Activated naive CD4-positive, alpha-beta T cell treated with anti-CD3 and anti-CD28 coated beads, Interleukin-2, amount 50 U/mL, for 16 hours (primary cell): ENCODE data around the gene TMPRSS9.

Source experiments
- DNase-seq: peaks from one replicate; pipeline ENCODE4 v3.0.0-alpha.2; 2020

The TMPRSS9 gene

DNA sequence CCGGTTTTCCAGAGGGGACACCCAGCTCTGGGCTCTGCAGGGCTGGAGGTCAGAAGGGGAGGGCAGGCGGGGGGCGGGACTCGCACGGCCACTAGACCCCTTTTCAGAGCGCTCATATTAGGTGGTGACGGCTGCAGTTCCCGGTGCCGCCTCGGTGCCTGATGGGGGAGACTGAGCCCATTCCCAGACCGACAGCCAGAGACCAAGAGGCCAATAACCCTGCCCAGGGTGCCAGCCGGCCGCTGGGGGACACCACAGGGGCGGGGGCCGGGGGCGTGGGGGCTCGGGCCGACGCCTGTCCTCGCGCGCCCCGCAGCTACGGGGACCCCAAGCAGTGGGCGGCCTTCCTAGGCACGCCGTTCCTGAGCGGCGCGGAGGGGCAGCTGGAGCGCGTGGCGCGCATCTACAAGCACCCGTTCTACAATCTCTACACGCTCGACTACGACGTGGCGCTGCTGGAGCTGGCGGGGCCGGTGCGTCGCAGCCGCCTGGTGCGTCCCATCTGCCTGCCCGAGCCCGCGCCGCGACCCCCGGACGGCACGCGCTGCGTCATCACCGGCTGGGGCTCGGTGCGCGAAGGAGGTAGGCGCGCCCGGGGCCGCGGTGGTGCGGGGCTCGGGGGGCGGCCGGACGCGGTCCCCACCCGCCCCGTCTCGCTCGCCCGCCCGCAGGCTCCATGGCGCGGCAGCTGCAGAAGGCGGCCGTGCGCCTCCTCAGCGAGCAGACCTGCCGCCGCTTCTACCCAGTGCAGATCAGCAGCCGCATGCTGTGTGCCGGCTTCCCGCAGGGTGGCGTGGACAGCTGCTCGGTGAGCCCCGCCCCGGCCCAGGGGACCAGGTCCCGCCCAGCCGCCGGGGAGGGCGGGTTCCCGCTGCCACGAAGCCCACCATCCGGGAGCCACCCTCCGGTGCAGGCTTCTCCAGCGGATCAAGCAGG is 64.9 kb downstream of the TMPRSS9 start:
- DNase-seq: no peak

DNA sequence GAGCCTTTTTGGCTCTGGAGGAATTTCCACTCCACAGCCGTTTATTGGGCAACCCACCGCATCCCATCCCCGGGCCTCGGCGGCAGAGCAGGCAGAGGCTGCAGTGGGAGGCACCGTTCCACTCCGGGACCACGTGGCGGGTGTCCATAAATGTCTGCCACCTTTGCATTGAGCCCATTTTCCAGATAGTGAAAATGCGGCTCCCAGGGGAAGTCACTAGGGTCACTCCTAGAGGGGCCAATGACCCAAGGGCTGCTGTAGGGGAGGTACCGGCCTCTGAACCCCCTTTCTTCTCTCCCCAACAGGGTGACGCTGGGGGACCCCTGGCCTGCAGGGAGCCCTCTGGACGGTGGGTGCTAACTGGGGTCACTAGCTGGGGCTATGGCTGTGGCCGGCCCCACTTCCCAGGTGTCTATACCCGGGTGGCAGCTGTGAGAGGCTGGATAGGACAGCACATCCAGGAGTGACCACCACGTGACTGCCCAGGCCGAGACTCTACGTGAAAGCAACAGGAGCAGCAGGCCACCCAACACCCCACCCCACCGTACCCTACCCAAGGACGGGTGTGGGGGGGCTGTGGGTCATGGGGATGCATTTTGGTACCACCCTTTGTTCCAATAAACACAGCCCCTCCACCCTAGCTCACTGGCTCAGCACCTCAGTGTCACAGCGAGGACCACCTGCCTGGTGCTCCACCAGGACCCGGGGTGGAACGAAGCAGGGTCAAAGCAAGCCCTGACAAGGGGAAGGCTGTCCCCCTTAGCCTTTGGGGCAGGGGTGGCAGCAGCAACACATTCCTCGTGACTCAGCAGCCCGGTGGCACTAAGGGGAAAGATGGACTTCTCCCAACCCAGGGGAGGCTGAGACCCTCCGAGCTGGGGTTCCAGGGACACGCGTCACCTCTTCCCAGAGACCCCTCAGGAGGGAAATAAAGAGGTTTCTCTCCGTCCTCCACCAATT is 65.8 kb downstream of the TMPRSS9 start:
- DNase-seq: no peak

DNA sequence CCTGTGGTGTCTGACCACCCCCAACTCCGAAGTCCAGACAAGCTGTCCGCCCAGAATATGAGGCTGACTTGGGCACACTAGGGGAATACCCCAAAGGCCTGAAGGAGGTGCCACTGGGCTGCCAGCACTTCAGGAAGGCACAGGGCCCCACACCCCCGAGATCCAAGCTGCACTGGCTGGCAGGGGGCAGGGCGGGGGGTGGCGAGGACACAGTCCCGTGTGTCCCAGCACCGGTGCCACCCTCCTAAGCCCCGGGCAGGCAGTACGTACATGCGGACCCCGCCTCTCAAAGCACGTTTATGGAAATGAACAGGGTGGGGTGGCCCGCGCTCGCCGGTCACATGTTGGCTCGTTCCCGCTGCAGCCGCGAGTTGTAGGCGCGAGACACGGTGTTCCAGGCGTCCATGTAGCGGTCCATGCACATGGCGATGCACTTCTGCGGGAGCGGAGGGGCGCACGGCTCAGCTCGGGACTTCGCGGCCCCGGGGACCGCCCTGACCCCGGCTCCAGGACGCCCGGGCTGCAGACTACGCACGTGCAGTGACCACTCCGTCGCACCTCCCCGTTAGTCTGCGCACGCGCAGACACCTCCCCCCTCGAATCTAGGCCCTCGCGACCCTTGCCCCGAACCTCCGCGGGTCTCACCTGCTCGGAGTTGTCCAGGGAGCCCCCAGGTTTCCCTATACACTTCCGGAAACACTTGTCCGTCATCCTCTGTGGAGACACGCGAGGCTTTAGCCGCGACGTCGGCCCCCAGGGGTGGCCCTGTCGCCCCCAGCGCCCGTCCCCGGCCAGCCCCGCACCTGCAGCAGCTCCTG is 66.8 kb downstream of the TMPRSS9 start:
- DNase-seq: peak; percentile 56

DNA sequence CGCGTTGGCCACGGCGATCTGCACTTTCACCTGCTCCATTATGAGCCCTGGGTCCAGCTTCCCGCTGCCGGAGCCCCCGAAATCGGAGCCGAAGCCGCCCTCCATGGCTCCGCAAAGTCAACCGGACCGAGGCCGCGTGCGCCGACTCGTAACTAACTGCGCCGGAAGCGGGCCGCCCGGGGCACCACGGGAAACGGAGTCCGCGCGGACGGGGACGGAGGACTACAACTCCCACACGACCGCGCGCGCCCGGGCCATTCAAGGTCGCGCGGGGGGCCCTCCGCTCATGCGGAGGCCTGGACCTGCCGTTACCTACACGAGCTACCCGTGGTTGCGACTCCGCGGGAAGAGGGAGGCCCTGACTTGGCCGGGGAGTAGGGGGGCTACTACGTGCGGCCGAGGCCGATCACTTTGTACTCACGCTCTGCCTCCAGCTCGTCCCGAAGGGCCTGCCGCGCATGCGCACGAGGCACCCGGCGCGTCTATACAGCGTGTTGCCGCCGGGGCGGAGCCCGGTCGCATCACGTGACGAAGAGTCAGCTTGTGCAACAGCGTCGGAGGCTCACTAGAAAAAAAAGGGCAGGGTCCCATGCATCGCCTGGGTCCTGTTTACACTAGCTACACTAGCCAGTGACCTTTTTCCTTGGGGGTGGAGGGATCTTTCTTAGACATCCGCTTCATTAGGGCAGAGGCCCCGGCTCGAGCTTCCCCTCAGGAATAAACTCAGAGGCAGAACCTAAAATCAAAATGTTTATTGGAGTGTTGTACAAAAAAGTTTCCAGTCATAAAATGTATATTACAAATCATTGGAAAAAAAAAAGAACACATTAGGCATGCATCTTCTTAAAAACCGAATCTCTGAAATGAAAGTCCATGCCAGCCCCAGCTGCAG is 67.6 kb downstream of the TMPRSS9 start, which contains the start of gene TIMM13:
TIMM13 (minus strand) TSS at position 158 of the 892 bp plus-strand sequence; CDS start at position 105, 53 bp downstream.
- peak; percentile 97 for DNase-seq

DNA sequence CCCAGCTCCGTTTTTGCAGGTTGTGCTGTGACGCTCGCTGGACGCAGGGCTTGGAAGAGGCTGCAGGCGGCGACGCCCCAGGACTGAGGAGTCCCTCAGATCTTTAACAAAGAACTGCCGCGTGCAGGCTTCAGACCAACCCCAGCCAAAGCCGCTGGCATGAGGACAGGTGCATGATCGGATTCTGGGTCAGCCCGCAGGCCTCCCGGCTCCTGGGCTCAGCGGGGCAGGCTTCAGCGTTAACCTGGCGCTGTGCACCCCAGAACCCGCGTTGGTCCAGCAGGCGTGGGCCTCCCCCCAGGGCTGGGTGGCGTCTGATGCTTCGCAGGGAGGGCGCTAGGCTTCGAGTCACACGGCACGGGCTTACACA is 68.2 kb downstream of the TMPRSS9 start:
- no peak for DNase-seq

DNA sequence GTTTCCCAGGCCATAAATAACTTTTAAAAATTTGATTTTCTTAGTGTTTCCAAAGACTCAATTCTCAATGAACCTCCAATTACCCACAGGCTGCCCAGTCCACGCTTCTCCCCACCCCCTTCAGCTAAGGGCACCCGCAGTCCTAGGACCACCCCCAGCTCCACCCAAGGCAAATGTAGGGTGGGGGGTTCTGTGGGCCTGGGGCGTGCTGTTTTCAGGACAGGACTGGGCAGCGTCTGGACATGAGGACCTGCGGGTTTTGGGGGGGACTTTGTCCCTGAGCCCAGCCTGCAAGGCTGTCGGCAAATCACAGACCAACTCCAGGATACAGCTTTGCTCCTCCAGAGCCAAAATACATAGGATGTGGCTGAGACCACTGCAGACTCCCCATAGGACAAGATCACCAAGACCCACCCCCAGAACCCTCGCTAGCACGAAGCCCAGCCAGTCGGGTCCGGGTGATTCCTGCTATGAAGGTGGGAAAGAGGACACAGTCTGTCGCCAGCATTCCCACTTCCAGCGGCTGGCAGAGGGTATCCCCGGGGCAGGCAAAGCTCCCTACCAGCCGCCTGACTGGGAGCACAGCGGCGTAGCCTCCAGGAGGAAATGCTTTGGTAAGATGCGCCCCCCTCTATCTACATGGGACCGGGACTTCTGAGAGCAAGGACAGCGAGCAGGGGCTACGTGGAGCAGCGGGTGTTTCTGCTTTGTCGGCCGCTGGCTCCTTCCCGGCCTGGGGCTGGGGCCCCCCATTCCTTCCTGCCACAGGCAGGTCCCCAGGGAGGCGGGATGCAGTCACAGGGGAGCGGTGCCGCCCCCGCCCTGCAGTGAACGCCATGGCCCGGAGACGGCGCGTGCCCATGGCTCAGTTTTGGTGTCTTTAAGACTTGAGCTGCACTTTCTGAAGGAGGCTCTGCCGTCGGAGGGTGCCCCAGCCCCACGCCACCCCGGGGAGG is 69.0 kb downstream of the TMPRSS9 start:
- DNase-seq: no peak

DNA sequence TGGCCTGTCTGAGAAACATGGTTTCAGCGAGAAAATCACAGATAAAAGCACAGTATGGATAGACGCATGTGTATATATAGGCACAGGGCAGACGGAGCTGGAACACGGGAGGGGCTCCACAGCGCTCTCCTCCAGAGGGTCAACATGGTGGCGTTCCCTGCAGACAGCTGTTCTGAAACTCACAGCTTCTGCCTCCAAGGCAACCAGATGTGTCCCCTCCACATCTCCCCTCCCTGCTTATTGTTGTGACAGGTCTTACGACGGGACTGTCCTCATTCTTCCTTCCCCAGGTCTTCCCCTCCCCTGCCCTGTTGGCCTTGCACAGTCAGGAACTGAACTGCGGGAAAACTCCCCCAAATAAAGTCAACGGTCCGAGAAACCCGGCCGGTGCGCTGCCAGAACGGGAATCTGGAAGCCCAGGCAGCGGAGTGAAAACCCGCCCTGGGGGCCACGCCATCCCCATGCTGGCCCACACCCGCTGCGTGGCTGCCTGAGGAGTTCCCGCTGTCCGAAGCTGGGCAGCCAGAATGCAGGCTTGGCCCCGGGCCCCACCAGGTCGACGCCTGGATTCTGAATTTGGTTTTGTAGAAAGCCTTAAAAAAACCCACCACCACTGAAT is 70.0 kb downstream of the TMPRSS9 start:
- no peak for DNase-seq

DNA sequence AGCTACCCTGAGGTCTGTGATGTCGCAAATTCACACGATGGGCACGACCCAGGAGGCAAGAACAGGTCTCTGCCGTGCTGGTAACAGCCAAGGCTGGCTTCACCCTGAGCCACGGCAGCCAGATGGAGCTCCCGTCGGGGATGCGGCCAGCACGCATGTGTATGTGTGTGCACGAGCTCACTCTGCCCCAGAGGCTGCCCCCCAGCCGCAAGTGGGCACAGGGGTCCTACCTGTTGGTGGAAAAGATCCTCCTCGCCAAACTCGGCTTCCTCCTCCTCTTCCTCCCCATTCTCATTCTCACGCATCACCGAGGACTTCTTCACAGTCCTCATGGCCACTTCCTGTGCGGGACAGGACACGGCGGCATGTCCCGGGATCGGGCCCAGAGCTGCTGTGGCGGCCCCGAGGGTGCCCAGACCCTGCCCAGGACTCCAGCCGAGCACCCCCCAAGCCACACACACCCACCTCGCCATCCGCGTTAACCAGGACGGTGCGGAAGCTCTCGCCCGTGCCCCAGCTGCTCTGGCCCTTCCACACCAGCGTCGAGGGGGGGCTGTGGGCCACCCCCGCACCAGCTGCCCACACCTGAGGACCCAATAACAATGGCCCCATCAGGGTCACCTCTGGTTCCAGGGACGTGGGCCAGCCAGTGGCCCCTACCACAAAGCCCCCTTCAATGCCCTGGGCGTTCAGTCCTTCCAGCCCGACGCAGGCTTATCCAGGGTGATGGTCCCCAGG is 71.4 kb downstream of the TMPRSS9 start:
- no peak for DNase-seq

DNA sequence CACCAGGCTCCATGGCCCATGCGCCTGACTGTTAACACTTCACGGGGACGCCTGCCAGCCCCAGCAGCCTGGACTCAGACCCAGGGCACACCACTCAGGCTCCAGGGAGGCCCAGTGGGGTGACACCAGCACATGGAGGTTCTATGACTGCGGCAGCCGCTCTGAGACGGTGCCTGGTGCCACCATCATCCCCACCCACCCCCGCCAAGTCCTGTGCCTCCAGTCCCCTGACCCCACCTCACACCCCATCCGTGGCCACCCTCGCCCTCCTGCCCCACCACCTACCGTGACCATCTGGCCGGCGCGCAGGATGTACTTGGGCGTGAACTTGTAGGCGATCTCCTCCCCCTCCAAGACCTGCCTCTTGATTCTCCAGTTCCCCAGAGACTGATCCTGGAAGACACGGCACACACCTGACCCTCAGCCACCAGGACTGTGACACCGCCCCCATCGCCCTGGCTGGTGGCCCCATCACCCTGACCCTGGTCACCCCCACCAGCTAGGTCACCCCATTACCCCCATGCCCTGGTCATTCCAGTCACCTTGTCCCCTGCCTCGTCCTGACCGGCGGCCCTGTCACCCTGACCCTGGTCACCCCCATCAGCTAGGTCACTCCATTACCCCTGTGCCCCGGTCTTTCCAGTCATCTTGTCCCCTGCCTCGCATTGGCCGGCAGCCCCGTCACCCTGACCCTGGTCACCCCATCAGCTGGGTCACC is 72.2 kb downstream of the TMPRSS9 start:
- DNase-seq: no peak

DNA sequence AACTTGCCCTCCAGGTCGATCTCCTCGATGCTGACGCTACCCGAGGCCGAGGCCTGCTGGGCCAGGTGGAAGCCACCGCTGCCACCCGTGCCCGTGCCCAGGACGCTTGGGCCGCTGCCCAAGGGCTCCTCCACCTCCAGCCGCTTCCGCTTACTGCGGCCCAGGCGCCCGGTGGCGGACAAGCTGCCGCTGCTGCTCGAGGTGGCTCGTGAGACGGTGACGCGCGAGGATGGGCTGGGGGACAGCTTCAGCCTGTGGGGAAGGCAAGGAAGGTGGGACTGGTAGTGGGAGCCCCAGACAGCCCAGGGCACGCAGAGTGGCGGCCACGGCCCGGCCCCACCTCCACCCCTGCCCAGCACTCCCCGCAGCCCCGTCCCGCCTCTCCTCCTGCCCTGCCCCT is 73.8 kb downstream of the TMPRSS9 start:
- no peak for DNase-seq

DNA sequence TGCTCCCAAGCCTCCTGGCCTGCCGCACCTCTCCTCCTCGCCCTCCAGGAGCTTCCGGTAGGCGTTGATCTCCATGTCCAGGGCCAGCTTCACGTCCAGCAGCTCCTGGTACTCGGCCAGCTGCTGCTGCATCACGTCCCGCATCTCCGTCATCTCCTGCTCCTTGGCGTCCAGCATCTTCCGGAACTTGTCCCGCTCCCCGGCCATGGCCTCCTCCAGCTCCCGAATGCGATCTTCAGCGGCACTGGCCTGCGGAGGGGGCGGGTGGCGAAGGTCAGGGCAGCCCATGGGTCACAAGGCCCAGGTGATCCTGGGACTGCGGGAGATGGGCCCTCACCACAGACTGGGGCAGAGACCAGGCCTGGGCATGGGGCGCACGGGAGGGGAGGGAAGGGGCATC is 74.2 kb downstream of the TMPRSS9 start:
- DNase-seq: no peak

DNA sequence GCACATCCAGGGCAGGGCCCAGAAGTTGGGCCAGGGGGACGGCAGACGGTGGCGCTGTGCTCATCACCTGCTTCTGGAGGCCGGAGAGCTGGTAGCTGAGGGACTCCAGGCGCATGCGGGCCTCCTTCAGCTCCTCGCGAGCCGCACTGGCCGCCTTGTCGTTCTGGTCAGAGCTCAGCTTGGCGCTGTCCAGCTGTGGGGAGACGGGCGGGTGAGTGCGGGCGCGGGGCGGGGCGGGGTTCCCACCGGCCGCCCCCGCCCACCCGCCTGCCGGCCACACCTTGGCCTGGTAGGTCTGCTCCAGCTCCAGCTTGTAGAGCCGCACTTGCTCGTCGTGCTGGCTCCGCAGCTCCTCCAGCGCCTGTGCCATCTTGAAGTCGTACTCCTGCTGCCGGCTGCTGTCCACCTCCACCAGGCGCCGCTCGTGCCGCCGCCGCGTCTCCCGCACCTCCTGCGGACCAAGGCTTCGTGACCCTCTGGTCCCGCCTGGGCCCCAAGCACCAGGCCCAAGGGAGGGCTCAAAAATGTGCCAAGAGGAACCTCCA is 74.7 kb downstream of the TMPRSS9 start:
- no peak for DNase-seq

DNA sequence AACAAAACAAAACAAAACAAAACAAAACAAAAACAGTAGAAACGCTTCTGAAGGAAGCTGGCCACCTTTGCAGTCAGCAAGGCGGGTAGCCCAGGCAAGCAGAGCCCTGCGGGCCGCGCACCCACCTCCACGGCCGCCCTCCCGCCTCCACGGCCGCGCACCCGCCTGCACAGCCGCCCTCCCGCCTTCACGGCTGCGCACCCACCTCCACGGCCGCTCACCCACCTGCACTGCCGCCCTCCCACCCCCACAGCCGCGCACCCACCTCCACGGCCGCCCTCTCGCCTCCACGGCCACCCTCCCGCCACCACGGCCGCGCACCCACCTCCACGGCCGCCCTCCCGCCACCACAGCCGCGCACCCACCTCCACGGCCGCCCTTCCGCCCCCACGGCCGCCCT is 76.3 kb downstream of the TMPRSS9 start:
- DNase-seq: no peak

DNA sequence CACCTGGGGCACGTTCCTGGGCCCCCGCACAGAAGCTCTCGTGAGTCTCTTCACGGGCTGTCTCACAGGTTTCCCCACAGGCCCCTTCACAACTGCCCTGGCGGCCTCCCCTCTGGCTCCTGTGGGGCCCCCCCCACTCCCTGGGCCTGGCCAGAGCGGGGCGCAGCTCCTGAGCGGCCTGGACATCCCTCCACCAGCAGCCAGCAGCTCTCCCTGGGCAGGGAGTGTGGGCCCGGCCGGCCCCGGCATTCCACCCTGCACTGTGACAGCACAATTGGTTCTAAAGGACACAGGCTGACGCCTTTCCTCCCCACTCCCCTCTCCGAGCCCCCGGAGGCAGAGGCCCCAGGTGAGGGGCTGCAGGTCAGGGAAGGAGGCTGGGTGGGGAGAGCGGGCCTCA is 76.9 kb downstream of the TMPRSS9 start:
- DNase-seq: no peak

DNA sequence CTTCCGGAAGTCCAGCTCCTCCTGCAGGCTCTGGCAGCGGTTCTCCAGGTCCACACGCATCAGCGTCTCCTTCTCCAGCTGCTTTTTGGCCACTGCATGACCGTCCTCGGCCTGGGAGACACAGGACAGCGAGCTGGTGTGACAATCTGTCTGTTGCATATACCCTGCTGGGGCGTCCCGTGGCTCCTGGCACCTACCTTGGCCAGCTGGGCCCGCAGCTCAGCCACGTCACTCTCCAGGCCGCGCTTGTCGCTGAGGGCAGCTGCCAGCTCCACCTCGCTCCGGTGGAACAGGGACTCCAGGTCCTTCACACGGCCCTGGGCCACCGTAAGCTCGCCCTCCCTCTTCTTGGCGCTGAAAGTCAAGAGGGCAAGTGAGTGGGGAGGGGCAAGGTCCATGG is 78.1 kb downstream of the TMPRSS9 start:
- no peak for DNase-seq

DNA sequence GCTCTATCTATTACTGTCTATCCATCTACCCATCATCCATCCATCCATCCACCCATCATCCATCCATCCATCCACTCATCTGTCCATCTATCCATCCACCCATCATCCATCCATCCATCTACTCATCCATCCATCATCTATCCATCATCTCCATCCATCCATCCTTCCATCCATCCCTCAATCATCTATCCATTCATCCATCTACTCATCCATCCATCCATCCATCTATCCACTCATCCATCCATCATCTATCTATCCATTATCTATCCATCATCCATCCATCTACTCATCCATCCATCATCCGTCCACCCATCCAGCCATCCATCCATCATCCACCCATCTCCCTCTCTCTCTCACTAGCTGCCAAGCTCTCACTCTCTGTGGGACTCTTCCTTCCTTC is 80.5 kb downstream of the TMPRSS9 start:
- no peak for DNase-seq

DNA sequence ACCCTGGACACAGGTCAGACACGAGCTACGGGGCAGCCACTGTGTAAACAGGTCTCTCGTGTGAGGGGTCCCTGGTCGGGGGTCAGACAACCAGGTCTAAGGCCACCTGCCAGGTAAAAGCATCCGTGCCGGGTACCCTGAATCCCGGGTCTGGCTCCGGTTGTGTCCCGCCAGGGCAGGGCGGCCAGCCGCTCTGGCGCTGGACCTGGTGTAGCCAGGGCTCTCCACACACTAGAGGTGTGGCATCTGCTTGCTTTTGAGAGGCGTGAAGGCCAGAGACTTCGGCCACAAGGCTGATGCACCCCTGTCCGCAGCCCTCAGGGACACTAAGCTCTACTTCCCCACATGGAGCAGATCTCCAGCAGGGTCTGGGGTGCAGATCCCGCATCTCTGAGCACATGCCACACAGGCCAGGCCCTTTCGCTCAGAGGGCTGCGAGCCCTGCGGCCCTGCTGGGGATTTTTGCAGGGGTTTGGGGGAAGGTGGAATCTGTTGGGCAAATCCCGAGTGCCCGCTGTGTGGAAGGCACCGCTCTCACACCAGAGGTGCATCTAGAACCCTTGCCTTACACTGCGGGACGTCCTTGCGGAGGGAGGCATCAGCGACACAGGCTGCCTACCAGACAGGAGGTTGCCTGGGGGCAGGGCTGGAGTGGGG is 81.2 kb downstream of the TMPRSS9 start:
- DNase-seq: no peak
